Loucy (cell line): ENCODE data around the gene FAM210B.

Experiments used
- H2AFZ ChIP-seq: fragments of 200-600 bp; sonication (generic); 2 replicates; pipeline ENCODE4 v1.6.0; 2016; ENCODE audit warnings: antibody characterized with exemption, mild to moderate bottlenecking, low read length, moderate library complexity
- H3F3A ChIP-seq: fragments of 200-600 bp; 2 replicates; pipeline ENCODE4 v1.6.0; 2016; ENCODE audit warnings: antibody characterized with exemption, low read depth, mild to moderate bottlenecking
- H3K27me3 ChIP-seq: fragments of 200-600 bp; sonication (generic); 2 replicates; pipeline ENCODE4 v1.6.1; 2014; ENCODE audit warnings: low read length, mild to moderate bottlenecking; ENCODE audit not compliant: insufficient read depth, poor library complexity, severe bottlenecking
- H3K36me3 ChIP-seq: fragments of 200-600 bp; sonication (generic); 2 replicates; pipeline ENCODE4 v1.6.1; 2016; ENCODE audit warnings: low read length; ENCODE audit not compliant: insufficient read depth
- H3K4me1 ChIP-seq: fragments of 200-600 bp; sonication (generic); 2 replicates; pipeline ENCODE4 v1.5.1; 2014; ENCODE audit warnings: low read length, mild to moderate bottlenecking; ENCODE audit not compliant: insufficient read depth, poor library complexity, severe bottlenecking
- H3K4me2 ChIP-seq: fragments of 200-600 bp; sonication (generic); 2 replicates; pipeline ENCODE4 v1.6.0; 2014; ENCODE audit warnings: antibody characterized with exemption, low read length, low read depth, mild to moderate bottlenecking; ENCODE audit not compliant: poor library complexity, severe bottlenecking
- H3K4me3 ChIP-seq: fragments of 200-600 bp; sonication (generic); 2 replicates; pipeline ENCODE4 v1.5.1; 2014; ENCODE audit warnings: low read length, mild to moderate bottlenecking, mixed read lengths; ENCODE audit not compliant: poor library complexity, severe bottlenecking
- H3K79me2 ChIP-seq: fragments of 200-600 bp; sonication (generic); 2 replicates; pipeline ENCODE4 v1.6.1; 2014; ENCODE audit warnings: low read length; ENCODE audit not compliant: insufficient read depth
- H3K9ac ChIP-seq: fragments of 200-600 bp; sonication (generic); 2 replicates; pipeline ENCODE4 v1.6.0; 2014; ENCODE audit warnings: mild to moderate bottlenecking, low read depth, low read length, moderate library complexity; ENCODE audit not compliant: poor library complexity, severe bottlenecking
- H3K9me2 ChIP-seq: fragments of 200-600 bp; sonication (generic); replicated peaks from 2 replicates; pipeline ENCODE4 v1.6.1; 2016; ENCODE audit warnings: low read depth, low read length, mixed read lengths
- H3K9me3 ChIP-seq: fragments of 200-600 bp; sonication (generic); 2 replicates; pipeline ENCODE4 v1.6.1; 2014; ENCODE audit warnings: mild to moderate bottlenecking, antibody characterized with exemption, low read length, low read depth; ENCODE audit not compliant: insufficient read depth
- H4K20me1 ChIP-seq: fragments of 200-600 bp; sonication (generic); 2 replicates; pipeline ENCODE4 v1.6.0; 2014; ENCODE audit warnings: antibody characterized with exemption, low read length, mild to moderate bottlenecking; ENCODE audit not compliant: insufficient read depth, poor library complexity, severe bottlenecking
- EZH2phosphoT487 ChIP-seq: fragments of 200-600 bp; IDR thresholded peaks from 2 replicates; pipeline ENCODE4 v1.6.1; 2018; ENCODE audit warnings: antibody characterized with exemption, mild to moderate bottlenecking, moderate library complexity, borderline replicate concordance
- TF ChIP-seq, protein P1 (sequence below): fragments of 200-600 bp; sonication (generic); conservative IDR thresholded peaks from 2 replicates; pipeline ENCODE4 v1.5.1; 2014; ENCODE audit warnings: mild to moderate bottlenecking, antibody characterized with exemption, low read length

The FAM210B gene

DNA sequence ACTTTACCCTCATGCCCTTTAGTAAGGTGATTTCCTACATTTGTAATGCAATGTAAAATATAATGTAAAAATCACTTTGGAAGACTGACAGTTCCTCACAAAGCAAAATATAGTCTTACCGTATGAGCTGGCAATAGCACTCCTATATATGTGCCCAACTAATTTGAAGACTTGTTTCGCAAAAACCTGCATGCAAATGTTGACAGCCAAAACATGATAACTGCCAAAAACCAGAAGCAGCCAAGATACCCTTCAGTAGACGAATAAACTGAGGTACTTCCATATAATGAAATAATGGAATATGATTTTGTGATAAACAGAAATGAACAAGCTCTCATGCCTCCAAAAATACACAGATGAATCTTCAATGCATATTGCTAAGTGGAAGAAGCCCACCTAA lies 19.6 kb downstream of the FAM210B start:
- H3K9me2 ChIP-seq = no peaks in the 10 kb centered on the region
- H3K79me2 ChIP-seq = peaks cover 90% of the 10 kb centered on the region
- H3K4me3 ChIP-seq = no peak overlapping the region
- TF ChIP-seq, protein P1, sequence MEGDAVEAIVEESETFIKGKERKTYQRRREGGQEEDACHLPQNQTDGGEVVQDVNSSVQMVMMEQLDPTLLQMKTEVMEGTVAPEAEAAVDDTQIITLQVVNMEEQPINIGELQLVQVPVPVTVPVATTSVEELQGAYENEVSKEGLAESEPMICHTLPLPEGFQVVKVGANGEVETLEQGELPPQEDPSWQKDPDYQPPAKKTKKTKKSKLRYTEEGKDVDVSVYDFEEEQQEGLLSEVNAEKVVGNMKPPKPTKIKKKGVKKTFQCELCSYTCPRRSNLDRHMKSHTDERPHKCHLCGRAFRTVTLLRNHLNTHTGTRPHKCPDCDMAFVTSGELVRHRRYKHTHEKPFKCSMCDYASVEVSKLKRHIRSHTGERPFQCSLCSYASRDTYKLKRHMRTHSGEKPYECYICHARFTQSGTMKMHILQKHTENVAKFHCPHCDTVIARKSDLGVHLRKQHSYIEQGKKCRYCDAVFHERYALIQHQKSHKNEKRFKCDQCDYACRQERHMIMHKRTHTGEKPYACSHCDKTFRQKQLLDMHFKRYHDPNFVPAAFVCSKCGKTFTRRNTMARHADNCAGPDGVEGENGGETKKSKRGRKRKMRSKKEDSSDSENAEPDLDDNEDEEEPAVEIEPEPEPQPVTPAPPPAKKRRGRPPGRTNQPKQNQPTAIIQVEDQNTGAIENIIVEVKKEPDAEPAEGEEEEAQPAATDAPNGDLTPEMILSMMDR = no peak
- TF ChIP-seq EZH2phosphoT487 = no peak
- H3K36me3 ChIP-seq = peaks cover 77% of the 10 kb centered on the region
- H3K9ac ChIP-seq = no peak overlapping the region
- H3K9me3 ChIP-seq = no peaks in the 10 kb centered on the region
- H3F3A ChIP-seq = no peaks in the 10 kb centered on the region
- no peaks in the 10 kb centered on the region for H3K27me3 ChIP-seq
- no peak overlapping the region for H2AFZ ChIP-seq
- no peak overlapping the region for H3K4me2 ChIP-seq
- H3K4me1 ChIP-seq = peaks cover 21% of the 10 kb centered on the region
- peaks cover 35% of the 10 kb centered on the region for H4K20me1 ChIP-seq

DNA sequence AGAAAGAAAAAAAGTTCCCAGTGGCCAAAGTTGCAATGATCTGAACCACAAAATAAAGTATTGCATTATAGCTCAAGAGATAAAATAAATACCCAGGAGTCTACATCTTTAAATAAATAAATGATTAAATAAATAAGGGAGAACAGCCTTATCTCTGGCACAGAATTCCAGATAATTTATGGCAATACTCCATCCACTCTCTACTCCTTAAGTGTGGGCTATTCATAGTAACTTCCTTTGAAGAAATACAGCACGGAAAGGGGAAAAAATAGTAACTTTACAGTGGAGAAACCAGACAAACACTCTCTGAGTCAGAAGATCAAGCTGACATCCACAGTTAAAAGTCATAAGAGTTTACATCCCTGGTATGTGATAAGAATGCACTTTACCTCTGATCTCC lies 21.6 kb downstream of the FAM210B start:
- H3K79me2 ChIP-seq = peaks cover 90% of the 10 kb centered on the region

DNA sequence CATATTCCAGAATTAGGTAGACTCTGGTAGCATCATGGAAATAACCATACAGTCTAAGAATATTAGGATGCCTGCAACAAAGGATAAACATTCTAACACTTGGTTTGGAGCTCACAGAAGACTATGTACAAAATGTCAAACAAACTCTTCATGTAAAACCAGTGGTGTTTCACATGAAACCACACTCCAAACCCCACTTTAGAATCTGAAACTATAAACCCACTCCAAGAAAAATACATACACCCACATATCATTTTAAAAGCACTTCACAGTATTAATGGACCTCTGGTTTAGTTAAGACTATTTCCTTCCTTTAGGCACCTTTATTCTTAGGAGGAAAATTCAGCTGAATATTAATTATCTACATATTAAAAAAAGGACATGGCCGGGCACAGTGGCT lies 22.7 kb downstream of the FAM210B start:
- no peak overlapping the region for H3K4me3 ChIP-seq
- H4K20me1 ChIP-seq = peaks cover 28% of the 10 kb centered on the region
- peaks cover 84% of the 10 kb centered on the region for H3K36me3 ChIP-seq
- H3K9me2 ChIP-seq = no peaks in the 10 kb centered on the region
- no peaks in the 10 kb centered on the region for H3K9me3 ChIP-seq
- peak overlapping the region; percentile 48 for H3K4me2 ChIP-seq
- H3K27me3 ChIP-seq = no peaks in the 10 kb centered on the region
- TF ChIP-seq EZH2phosphoT487 = no peak
- TF ChIP-seq, protein P1 = no peak
- peaks cover 90% of the 10 kb centered on the region for H3K79me2 ChIP-seq
- H3K4me1 ChIP-seq = peaks cover 48% of the 10 kb centered on the region
- no peak overlapping the region for H3K9ac ChIP-seq
- H2AFZ ChIP-seq = no peak overlapping the region
- H3F3A ChIP-seq = no peaks in the 10 kb centered on the region

More for the DNA sequence above, 21.6 kb downstream of the FAM210B start:
- no peak overlapping the region for H2AFZ ChIP-seq
- peaks cover 39% of the 10 kb centered on the region for H4K20me1 ChIP-seq
- H3K36me3 ChIP-seq = peaks cover 86% of the 10 kb centered on the region
- H3K9ac ChIP-seq = no peak overlapping the region
- H3K4me1 ChIP-seq = peaks cover 39% of the 10 kb centered on the region
- H3K27me3 ChIP-seq = no peaks in the 10 kb centered on the region
- H3K9me2 ChIP-seq = no peaks in the 10 kb centered on the region
- H3K4me2 ChIP-seq = no peak overlapping the region
- H3K4me3 ChIP-seq = no peak overlapping the region
- H3K9me3 ChIP-seq = no peaks in the 10 kb centered on the region
- no peak for TF ChIP-seq EZH2phosphoT487
- TF ChIP-seq, protein P1 = no peak
- H3F3A ChIP-seq = no peaks in the 10 kb centered on the region
